Right forelimb (tissue), 1 donor: ENCODE results near the gene CDC14B.
"Not testable (repeated sequence)": the region's sequence is repeated elsewhere in the genome, so short reads cannot be mapped to it uniquely, and the experiment has no call there.

Source experiments
- DNase-seq: peaks from one replicate; pipeline ENCODE4 v3.0.0-alpha.2; 2018

The CDC14B gene

DNA sequence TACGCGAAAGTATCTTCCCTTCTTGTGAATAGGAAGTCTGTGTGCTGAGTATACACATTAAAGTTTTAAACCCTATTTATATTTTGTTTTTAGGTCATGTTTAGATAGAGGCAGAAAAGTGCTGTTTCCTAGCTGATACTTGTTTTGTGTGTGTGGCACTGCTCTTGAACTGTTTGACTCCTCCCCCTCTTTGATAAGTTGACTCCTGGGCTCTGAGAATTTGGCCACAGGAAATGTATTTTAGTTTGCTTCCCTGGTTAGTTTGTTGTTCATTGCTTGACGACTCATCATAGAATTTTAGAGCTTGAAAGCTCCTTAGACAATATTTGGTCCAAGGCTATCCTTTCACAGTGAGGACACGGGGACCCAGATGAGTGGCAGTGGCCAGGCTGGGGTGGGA is 2.0 kb upstream of the CDC14B start:
- no peak for DNase-seq

DNA sequence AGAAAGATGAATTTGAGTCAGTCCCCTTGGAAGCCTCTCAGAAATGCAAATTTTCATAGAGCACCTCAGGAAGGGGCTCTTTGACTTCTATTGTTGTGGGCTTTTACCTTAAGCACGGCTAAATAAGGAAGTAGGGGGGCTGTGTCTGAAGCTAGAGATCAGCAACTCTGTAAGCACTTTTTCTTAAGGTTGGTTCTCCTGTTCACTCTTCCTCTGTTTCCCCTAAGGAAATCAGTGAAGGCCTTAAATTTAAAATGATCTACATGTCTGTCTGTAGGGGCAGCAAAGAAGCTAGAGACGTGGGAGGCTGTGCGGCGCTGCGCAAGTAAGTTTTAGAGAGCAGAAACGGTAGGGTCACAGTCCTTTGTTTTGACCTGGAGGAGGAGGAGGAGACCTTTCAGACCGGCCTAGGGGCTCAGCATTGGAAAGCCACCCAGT is 1.2 kb upstream of the CDC14B start:
- DNase-seq: no peak

DNA sequence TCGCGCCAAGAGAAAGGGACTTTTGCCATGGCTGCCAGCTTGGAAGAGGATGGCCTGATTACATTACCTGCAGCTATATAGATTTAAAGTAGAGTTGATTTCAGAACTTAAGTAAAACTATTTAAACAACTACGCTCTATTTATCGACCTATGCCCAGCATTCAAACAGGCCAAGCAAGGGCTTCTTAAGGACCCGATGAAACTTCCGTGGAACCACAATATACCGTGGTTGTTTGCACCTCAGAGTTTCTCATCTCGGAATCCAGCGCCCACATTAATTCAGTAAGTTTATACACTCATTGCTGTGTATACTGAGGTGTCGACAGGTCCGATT is 505 bp upstream of the CDC14B start:
- DNase-seq: no peak

DNA sequence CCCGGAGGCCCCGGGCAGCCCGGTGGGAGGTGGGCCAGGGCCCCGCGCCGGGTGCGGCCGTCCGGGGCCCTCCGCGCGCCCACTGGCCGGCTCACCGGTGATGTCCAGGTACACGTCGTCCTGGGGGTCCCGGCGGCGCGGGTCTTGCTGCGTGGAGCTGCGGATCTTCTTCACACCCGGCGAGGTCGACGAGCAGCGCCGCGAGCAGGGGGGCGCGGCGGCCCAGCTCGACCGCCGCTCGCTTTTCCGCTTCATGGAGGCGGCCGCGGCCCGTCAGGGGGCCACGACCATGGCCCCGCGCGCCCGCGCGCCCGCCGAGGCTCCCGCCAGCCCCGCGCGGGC is 548 bp downstream of the CDC14B start:
- no peak for DNase-seq

DNA sequence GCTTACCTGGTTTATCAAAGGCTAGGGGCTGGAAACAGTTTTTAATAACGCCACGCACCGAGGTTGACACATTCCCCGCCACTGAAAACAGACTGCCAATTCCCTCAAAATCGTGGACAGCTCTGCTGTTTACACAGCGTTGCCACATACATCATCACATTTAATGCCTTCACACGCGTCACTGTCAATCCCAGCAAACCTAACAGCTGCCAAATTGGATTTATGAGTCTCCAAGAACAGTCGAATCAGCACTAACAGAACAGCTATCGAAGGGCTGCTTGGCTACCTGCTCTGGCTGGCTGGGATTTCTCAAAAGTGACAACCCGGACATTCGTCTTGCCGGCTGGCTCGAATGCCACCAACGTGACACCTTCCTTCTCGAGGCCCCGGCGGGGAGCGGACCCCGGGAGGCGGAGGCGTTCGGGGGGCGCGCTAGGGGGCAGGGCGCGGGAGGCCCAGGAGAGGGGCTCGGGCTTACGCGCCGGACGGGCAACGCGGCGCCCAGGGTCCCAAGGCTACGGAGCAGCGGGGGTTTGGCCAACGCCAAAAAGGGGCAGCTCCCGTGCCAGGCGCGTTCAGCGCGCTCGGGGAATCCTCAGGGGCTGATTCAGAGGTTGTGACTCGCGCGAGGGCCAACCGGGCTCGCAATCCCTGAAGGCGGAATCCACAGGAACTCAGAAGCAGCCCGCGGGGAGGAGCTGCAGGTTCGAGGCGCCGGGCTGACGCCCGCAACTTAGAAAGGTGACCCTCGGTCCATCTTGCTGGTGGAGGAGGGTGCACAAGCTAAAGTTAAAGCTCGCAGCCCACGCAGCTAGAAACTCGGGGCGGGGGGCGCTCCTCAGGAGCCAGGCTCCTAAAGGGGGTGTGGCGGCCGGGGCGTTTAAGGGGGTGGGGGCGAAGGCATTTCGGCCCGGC is 1.2 kb downstream of the CDC14B start:
- peak; percentile 72 for DNase-seq

DNA sequence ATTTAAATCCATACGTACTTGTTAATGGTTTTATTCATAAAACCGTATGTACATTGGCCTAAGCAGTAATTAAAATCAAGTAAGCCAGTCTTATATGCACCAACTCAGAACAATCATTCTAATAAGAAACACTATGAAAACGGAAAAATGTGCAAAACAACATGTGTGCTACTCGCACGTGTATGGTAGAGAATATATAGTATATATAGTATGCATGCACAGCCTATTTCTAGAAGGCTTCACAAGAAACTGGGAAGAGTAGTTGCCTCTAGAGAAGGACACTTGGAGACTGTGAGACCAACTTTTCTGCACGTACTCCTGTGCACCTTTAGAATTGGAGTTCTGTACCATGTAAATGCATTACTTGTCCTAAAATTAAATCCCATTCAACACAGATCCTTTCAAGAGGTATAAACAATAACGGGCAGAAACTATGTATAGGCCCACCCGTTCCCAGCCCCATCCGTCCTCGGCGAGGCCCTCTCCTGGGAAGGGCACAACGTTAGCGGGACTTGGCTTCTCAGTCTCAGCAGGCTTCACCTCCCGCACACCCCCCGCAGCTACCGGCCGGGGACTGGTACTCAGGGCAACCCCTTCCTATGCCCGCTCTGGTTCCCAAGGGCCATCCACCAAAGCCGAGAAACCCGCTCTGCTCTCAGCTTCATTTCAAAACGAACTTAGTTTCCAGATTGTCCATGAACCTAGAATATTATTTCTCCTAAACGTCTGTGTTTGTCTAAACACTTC is 2.0 kb downstream of the CDC14B start:
- DNase-seq: peak; percentile 49

DNA sequence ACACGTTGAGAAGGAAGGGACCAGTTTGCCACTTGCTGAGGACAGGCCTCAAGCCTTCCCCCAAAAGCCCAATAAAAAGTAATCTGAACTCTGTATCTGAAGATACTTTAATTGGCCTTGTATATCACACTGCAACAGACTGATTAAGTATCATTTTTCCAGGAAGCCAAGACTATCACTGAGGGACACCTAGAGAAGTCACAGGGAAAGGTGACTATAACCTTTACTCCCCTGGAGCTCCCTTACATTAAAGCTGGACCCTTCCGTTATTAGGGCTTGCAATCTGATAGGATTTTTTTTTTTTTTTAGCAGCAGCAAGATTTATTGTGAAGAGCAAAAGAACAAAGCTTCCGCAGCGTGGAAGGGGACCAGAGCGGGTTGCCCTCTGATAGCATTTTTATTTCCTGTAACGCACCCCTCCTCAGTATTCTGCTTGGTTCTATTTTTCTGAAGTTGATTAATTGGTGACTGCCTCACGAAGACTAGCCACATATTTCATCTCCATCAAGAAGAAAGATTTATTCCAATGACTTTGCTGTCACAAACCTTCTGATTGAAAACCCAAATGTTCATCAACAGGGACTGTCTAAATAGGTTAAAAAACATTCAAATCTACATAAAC is 2.7 kb downstream of the CDC14B start:
- DNase-seq: no peak

DNA sequence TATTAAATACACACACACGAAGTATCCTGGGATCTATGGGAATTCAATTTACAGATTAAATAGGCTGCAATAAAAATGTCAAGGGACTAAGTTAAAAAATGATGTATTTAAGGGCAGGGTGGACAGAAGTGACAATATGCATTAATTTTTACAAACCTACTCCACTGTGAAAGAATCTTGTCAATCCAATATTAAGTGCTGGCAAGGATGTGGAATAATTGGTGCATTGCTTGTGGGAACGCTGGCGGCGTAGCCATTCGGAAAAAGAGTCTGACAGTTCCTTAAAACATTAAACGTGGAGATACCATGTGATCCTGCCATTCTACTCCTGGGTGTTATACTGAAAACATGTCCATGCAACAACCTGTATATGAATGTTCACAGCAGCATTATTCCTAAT is 4.2 kb downstream of the CDC14B start:
- no peak for DNase-seq

DNA sequence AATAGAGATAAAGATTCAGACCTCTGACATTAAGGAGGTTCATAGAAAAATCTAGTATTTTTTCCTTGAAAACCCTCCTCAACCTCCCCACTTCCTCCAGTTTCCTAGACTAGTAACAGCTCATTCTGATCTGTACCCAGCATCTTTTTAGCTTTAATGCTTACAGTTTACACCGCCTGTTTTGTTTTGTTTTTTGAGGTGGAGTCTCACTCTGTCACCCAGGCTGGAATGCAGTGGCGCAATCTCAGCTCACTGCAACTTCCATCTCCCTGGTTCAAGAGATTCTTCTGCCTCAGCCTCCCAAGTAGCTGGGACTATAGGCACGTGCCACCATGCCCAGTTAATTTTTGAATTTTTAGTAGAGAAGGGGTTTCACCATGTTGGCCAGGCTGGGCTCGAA is 5.0 kb downstream of the CDC14B start:
- not testable (repeated sequence) for DNase-seq

DNA sequence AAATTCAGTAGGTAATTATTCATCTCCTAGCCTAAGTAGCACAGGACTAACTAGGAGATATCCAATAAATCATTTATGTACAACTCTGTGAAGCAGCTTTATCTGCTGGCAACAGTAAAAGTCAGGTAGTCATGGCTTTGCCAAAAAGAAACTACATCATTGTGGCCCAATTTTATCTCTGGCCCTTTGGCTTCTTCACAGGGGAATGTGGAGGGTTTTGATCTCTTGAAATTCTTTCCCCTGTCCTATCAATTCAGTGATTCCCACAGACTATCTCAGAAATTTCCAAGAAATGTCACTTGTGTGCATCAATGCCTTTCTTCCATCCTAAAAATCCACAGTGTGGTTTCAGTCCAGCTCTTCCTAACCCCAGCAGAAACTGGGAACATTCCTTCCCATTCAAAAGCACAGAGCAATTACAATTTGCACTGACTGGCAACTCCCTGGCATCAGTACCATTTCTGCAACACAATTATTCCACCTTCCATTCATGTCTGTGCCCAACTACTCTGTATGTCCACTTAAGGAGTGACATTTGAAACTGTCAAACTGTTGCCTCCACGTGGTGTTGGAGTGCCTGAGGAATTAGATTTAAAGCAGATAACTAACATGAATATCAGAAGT is 6.6 kb downstream of the CDC14B start:
- no peak for DNase-seq

DNA sequence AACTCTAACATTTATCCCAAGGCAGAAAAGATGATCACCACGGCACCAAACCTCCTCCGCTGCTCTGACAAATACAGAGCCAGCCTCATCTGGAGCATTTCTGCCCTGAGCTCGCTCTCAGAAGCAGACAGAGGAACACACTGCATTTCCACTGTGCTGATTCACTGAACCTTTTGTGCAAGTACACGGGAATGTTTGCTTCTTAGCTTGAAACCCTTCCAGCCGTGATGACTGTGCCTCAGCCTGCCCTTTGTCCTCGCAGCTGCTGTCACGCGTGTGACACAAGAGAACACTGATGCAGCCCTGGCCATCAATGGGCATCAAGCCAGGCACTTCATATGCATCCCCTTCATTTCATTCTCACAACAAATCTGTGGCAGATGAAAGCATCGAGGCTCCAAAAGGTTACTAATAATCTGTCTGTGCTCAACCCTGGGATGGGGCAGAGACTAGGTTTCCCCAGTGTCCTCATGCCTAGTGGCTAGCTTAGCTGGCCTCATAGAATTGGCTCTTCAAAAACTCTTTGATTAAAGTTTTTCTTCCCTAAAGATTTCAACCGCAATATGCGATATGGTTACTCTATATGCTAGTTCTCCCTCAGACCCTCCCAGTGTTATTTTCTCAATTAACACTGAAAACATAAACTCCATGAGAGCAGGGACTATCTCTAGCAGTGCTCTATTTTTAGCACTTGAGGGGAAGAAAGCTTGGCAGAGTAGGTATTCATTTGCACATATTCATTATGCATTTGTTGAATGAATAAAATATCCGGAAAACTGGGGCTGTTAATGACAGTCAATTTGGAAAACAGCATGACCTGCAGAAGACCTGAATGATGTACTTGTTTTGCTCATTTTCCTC is 7.3 kb downstream of the CDC14B start:
- no peak for DNase-seq

DNA sequence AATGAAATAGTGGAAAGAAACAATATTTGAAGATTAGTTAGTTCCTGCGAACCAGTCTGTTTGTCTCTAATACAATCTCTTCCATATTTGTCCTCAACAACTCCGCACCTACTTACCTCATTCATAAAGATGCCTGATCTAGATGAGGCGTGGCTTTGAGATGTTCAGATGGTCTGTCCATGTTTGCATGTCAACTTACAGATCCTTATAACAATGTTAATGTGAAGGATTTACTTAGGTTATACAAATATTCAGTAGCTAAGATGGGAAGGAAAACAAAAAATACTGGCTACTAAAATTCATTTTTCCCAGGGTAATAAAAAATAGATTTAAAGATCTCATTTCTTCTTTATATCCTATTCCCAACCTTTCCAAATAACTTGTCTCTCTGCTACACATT is 8.3 kb downstream of the CDC14B start:
- DNase-seq: no peak

DNA sequence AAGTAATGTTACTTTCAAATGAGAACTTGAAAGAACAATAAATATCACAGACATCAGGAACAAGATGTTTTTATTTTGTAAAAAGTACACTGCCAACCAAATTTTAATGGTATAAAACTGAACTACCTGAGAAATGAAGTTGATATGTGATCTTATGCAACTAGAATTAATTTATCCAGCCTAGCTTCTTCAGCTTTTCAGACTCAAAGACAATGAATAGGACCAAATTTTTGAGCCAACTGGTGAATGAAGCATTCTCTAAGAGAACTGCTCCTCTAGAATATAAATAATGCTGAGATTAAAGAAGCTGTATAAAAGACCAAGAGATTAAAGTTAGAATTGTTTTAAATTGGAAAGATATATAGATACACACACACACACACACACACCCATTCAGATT is 9.9 kb downstream of the CDC14B start:
- no peak for DNase-seq

DNA sequence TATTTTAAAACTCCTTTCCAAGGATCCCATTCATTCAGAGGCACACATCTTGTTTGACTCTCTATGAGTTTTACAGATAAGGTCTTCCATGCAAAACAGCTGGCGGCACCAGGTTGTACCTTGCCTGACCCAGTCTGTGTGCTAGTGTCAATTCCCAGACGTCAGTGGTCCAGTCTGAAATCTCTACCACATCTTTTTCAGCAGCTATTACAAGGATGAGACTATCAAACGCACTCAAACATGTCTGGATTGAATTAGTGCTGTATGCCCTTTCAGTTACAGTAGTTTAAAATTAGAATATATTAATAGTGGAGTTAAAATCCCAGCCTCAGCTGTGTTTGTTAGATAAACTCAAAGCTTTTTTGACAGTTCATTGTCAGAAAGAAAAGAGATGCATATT is 11.7 kb downstream of the CDC14B start:
- no peak for DNase-seq

DNA sequence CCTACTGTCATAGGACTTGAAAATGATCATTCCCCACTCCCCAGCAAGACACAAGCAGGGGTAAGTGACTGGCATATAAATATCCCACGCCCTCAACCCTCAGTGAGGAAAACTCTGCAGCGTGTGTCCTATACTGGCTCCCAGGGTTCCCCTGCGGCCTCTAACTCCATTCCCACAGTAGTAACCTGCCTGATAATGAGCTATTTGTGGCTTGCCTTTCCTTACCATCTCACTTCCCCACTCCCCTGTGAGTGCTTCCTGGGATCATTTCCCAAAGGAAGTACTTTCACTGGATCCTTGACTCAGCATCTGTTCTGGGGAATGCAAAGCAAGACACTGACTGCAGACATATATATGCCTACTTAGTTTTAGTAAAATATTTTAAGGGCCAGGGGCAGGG is 14.3 kb downstream of the CDC14B start:
- DNase-seq: no peak

DNA sequence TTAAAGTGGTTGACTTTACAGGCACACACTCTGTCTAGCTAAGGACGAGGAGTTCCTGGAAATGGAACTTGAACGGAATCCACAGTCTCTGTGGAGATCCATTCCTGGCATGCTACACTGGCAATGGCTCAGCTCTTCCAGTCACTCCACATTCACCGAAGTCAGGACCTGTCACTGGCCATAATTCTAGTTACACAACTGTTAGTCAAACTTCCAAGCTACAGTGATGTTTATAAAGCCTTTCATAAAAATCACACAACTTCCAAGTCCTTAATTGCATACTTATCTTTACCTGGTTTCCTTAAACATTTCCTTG is 15.7 kb downstream of the CDC14B start:
- DNase-seq: no peak

DNA sequence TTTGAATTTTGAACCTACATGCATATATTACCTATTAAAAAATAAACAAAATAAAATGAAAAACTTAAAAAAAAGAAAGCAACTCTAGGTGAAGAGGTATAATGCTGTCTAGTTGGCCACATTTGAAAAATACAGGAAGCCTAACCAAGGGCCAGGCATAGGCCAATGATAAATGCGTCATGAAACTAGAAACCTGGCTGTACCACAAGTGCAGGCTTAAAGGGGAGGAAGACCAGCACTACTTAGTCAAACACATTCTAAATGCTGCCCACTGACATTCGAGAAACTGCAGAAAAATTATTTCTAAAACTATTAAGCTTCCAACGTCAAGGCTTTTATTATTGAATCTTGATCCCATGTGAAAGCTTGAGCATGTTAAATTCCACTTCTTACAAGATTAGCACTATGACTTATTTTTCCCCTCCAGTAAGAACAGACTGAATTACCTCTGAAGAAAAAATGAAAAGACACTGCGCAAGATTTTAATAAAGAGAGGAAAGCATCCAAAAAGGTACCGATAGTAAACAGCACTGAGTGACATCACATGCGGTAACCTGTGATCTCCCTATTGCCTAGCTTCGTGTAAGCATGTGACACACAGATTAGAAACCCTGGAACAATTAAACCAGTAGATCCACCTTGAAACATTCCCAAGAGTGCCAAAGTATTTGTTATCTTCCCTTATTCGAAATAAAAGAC is 16.2 kb downstream of the CDC14B start:
- no peak for DNase-seq

DNA sequence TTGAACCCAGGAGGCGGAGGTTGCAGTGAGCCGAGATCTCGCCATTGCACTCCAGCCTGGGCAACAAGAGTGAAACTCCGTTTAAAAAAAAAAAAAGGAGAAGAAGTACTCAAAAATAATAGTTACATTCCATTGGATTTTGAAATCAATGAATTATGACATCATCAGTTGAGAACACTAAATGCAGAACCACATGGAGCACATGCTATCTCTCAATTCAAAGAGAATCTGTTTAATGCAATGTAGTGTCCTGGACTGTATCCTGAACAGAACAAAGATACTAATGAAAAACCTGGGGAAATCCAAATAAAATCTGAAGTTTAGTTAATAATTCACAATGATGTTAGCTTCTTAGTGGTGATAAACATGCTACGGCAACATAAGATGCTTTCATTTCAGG is 20.3 kb downstream of the CDC14B start:
- DNase-seq: no peak

DNA sequence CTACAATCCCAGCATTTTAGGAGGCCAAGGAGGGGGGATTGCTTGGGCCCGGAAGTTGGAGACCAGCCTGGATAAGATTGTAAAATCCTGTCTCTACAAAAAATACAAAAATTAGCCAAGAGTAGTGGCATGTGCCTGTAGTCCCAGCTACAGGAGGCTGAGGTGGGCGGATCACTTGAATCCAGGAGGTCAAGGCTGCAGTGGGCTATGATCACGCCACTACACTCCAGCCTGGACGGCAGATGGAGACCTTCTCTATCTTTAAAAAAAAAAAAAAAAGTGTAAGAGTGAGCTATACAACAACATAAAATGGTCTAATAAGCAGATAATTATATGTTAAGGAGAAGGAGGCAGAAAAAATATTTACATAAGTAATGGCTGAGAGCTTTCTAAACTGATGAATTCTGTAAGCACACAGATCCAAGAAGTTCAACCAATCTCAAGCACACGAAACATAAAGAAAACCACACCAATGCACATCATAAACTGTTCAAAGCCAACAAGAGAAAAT is 23.0 kb downstream of the CDC14B start:
- no peak for DNase-seq

DNA sequence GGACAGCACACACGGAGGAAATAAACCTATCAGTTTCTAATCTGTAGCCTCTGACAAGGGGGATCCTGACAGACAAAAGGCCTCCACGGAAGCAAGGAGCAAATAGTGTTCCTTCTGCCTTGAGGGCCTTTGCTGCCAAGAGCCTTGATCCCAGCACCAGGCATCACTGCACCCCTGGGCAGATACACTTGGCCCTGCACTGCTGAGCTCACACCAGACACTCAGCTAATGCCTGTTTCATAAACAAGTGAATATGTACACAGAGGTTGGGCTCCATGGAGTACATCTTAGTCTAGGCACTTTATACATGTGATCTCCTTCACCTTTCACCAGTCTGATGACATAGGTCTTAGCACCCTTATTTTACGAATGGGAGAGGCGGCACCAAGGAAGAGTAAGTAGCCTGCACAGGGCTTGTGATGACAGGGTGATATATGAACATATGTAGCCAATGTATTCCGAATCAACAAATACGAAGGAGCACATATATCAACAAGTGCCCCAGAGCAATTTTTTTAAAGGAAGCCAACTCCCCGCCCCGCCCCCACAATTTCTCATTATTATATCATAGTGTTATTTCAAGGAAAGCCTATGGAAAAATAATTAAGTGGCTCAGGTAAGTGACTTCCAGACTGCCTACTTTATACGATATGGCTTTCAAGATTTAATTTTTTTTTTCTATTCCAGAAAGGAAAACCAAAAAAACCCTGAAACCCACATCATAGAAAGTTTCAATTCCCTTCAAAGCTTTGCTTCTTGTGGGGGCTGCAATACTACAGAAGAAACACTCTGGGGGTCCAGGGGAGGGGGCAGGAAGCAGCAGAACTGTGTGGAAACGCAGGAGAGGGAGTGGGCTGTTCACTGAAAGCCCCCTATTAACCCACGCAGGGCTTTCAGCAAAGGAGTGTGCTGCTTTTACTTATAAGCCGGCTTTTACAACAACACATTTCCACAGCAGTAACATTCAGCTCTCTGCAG is 32.0 kb downstream of the CDC14B start:
- DNase-seq: no peak

DNA sequence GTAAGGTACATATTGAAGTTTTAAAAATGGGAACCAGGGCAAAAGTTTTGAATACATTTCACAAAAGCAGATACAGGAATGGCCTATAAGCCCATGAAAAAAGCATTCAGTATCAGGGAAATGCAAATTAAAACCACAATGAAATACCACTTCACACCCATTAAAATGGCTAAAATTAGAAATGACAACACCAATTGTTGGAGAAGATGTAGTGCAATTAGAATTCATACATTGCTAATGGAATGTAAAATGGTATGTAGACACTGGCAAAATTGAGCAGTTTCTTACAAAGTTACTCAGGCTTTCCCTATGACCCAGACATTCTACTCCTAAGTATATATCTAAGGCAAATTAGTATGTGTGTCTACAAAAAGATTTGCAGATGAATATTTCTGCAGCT is 34.2 kb downstream of the CDC14B start:
- no peak for DNase-seq
